GM19240 (cell line): ENCODE data around the gene MEF2A.

Experiments
- DNase-seq: peaks from one replicate; pipeline ENCODE4 v3.0.0; 2011; ENCODE audit warnings: low spot score; ENCODE audit not compliant: insufficient read length

MEF2A gene

GRCh38 chr15:99702895-99703602, 137.3 kb downstream of the MEF2A start:
- no peak for DNase-seq

GRCh38 chr15:99703603-99704443, 138.0 kb downstream of the MEF2A start:
- peak; percentile 43 for DNase-seq

- no peak for DNase-seq
Measured at GRCh38 chr15:99704444-99704838, 138.7 kb downstream of the MEF2A start.

GRCh38 chr15:99706557-99707303, 140.9 kb downstream of the MEF2A start:
- DNase-seq = no peak

GRCh38 chr15:99707473-99708270, 141.9 kb downstream of the MEF2A start:
- DNase-seq = no peak

- DNase-seq = no peak
Measured at GRCh38 chr15:99708563-99708962, 142.8 kb downstream of the MEF2A start.

- DNase-seq = no peak
Measured at GRCh38 chr15:99709243-99709986, 143.6 kb downstream of the MEF2A start.

GRCh38 chr15:99711625-99712024, 145.8 kb downstream of the MEF2A start:
- no peak for DNase-seq

- no peak for DNase-seq
Measured at GRCh38 chr15:99712415-99712814, 146.6 kb downstream of the MEF2A start.

- no peak for DNase-seq
Measured at GRCh38 chr15:99716540-99717095, 150.8 kb downstream of the MEF2A start.

- peak; percentile 53 for DNase-seq
Measured at GRCh38 chr15:99717161-99718009, 151.6 kb downstream of the MEF2A start.

- DNase-seq = no peak
Measured at GRCh38 chr15:99718421-99718820, 152.6 kb downstream of the MEF2A start.

- peak; percentile 63 for DNase-seq
Measured at GRCh38 chr15:99719096-99719541, 153.3 kb downstream of the MEF2A start.

GRCh38 chr15:99720533-99720932, 154.7 kb downstream of the MEF2A start:
- no peak for DNase-seq

- no peak for DNase-seq
Measured at GRCh38 chr15:99721104-99721778, 155.5 kb downstream of the MEF2A start.

GRCh38 chr15:99721896-99722295, 156.1 kb downstream of the MEF2A start:
- DNase-seq = no peak

GRCh38 chr15:99722406-99722805, 156.6 kb downstream of the MEF2A start:
- no peak for DNase-seq

- DNase-seq = no peak
Measured at GRCh38 chr15:99726333-99726732, 160.5 kb downstream of the MEF2A start.

GRCh38 chr15:99727330-99727729, 161.5 kb downstream of the MEF2A start:
- no peak for DNase-seq
